Activated effector memory CD4-positive, alpha-beta T cell treated with Interleukin-2 at 50 U/mL for 16 hours (primary cell): ENCODE results near the gene MAP2K5.

Source experiments
- DNase-seq: peaks from one replicate; pipeline ENCODE4 v3.0.0-alpha.2; 2020

The MAP2K5 gene

GRCh38 chr15:67827562-67828277, 285.2 kb downstream of the MAP2K5 start:
- no peak for DNase-seq

DNA sequence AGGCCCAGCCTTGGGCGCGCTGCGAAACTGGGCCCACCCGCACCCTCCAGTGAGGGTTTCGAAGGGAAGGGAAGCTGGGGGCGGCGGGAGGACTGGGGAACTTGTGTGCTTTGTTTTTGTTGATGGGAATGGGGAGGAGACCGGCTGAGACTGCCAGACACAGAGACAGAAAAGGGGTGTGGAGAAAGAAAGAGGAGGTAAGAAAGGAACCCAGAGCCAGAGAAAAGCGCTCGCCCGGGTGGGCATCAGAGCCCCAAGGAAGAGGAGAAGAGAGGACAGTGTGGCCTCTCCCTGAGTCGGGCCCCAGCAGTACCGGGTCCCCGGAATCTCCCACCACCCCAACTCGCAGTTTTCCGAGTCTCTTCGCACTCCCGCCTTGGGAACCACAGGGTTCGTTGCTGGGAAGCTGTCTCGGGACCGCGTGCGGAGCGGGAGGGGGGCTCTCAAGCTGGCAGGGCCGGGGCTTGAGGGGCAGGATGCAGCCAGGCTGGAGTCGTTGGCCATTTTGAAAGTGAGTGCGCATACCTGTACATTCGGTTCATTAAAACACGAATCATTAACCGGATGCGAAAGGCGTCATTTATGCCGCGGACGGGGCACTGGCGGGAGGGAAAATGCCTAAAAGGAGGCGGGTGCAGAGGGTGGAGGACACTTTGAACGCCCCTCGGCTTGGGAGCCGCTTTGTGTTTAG, 285.9 kb downstream of the MAP2K5 start:
- DNase-seq: no peak

GRCh38 chr15:67828969-67829646, 286.6 kb downstream of the MAP2K5 start:
- DNase-seq: no peak

GRCh38 chr15:67829647-67830504, 287.4 kb downstream of the MAP2K5 start:
- DNase-seq: no peak

- DNase-seq: no peak
Measured at GRCh38 chr15:67831363-67831762, 288.9 kb downstream of the MAP2K5 start.

GRCh38 chr15:67832031-67832551, 289.6 kb downstream of the MAP2K5 start:
- DNase-seq: no peak

GRCh38 chr15:67832897-67833709, 290.6 kb downstream of the MAP2K5 start:
- DNase-seq: no peak

DNA sequence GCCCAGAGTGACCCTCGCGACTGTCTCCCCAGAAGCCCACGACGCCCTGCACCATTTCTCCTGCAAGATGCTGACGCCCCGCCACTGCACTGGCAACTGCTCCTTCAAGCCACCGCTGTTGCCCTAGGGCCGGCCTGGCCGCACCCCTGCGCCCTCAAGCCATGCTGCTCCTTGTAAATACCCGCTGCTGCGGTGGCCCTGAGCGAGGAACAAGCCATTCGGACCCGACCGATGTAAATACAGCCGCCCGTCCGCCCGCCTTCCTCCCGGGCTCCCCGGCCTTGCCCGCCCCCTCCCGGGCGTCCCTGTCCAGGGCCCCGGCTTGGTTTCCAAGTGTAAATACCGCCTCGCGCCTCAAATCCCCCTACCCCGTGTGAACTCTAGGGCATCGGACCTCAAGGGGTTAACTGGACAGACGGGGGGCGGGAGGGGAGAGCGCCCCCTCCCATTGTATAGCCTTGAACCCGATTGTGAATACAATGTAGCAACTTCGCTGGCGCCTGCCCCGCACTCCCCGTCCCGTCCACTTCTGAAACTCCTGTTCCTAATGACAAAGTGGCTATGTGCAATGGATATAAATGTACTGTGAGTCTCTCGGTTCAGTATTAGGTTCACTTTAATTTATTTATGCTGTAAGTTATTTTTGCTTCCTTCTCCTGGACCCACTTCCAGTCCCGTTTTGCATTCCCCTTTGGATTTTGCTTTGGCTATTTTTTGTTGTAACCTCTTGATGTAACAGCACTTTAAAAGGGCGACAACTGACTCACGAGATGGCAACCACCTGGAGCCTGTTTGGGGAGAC, 291.4 kb downstream of the MAP2K5 start:
- DNase-seq: no peak

DNA sequence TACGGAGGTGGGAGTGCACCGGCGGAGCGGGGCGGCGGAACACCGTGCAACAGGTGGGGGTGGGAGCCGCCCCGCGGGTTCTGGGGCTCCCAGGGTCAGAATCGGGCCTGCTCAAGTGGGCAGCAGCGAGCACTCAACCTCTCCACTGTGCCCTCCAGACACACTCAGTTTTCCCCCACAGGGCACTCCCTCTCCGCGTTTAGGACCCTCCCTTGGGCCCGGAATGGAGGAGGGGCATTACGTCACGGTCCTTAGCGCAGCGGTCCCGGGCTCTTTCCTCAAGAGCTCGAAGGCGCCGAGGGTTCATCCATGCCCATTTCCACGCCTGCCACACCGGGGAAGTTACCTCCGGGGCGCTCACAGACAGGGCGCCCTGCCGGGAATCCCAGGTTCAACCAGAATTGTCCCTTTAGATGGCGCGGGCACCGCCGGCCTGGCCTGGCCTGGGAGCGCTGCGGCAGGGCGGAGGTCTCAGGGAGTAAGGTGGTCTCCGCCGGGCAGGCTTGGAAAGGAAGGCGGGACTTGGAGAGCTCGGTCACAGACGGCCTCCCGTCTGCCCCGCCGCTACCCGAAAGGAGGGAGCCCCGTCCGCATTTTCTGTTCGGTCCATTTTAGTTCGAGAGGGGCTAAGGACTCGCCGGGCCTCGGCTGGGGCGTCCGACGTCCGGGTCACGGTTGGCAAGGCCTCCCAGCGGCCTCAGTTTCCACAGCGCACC, 292.2 kb downstream of the MAP2K5 start:
- no peak for DNase-seq

- DNase-seq: no peak
Measured at GRCh38 chr15:67835297-67836133, 293.0 kb downstream of the MAP2K5 start.

GRCh38 chr15:67836134-67836455, 293.6 kb downstream of the MAP2K5 start:
- no peak for DNase-seq

GRCh38 chr15:67836477-67836876, 294.0 kb downstream of the MAP2K5 start:
- DNase-seq: no peak

DNA sequence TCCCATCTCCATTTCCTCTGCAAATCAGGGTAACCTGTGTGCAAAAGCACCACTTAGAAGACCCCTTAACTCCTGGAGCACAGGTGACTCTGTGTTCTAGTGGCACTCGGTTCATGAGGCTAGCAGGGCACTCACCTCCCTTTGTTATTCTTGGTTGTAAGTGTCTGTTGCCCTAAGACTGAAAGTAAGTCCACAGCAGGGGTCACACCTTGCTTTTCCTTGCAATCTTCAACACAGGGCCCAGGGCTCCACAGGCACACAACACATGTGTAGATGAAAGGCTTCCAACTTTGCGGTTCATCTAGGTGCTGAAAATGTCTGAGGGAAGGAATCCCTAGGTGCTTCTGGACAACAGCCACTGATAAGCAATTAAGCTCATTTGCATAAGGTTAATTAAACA, 294.5 kb downstream of the MAP2K5 start:
- DNase-seq: no peak

DNA sequence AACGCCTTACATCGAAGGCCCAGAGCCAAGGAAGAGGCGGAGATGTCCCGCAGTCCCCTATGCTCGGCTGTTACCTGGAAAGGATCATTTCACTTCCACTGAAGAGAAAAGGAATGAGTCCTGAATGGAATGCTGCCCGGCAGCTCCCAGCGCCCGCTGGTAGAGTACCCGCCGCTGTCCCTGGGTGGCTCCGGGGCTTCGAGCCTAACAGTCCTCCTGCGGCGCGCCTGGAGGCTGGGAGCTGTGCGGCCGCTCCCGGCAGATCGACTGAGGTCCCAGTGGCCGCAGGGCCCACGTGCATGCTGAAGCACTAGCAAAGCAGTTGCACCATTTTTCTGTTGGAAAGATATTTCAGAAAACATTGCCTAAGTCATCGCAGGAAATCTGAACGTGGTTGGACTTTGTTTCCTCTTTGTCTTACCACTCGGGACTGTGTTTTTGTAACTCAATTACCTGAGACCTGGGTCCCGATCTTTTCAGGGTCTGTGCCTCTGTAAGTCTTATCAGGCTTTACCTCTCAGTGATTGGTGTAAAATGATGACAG, 296.4 kb downstream of the MAP2K5 start:
- DNase-seq: no peak

DNA sequence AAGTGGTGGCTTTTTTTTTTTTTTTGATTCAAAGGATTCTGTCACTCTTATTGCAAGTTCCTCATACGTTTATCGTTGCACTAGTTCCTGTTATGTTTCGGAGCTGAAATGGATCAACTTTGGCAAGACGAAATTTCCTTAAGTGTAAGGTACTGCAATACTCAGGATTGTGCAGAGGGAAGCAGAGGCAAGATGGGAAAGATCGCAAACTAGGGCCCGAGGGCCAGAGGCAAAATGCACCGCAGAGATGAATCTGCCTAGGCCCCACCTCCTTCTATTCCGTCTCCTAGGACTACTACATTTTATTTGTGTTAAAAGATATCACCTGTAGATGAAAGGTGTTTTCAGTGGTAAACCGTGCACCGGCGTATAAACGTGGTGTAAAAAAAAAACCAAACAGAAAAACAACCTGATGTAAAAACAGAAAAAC, 297.0 kb downstream of the MAP2K5 start:
- no peak for DNase-seq

GRCh38 chr15:67839929-67840748, 297.6 kb downstream of the MAP2K5 start, which contains the start of gene RNU6-1:
RNU6-1 (minus strand) TSS chr15:67840045.
- peak; percentile 95 for DNase-seq

DNA sequence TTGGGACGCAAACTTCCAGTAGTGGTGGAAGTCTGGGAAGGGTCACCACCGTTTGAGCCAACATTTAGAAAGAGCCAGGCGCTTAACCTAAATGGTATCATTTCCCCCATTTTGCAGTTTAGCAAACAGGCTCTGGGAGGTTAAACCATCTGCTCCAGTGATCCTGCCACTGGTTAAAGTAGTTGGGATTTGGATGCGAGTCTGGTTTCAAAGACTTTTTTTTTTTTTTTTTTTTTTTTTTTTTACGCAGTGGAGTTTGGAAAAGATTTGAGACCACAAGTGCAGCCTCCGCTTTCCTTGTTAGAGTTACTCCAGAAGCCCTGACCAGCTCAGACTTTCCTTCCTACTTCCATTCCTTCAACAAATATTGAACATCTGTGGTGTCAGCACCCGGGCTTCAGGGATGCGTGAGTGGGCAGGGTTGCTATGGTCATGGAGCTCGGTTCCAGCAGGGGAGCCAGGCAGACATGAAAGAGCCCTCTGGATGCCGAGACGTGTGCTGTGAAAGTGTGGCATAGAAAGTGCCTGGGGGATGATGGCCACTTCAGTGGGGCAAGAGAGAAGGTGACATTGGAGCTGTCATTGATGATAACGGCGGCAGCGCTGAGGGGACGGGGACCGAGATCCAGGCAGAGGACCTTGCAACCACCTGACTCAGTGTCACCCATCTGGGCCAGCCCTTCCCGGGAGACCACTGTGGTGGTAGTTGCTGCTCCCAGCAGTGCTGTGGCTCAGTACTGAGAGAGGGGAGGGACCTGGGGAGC, 298.4 kb downstream of the MAP2K5 start:
- DNase-seq: no peak

GRCh38 chr15:67841513-67841762, 298.9 kb downstream of the MAP2K5 start:
- DNase-seq: no peak
